HG03108 (cell line): ENCODE results near the gene CPSF4.

Experiments used
- ATAC-seq: cut with Tn5 transposase; IDR thresholded peaks from one replicate; pipeline ENCODE4 v1.9.1; 2021; ENCODE audit warnings: moderate library complexity; ENCODE audit not compliant: unreplicated experiment

CPSF4 gene

GRCh38 chr7:99446096-99446495 lies 7.4 kb downstream of the CPSF4 start:
- no peak for ATAC-seq

GRCh38 chr7:99447943-99448342 lies 9.2 kb downstream of the CPSF4 start:
- no peak for ATAC-seq

GRCh38 chr7:99448855-99449254 lies 10.1 kb downstream of the CPSF4 start:
- ATAC-seq, result no peak

GRCh38 chr7:99449326-99449725 lies 10.6 kb downstream of the CPSF4 start:
- no peak for ATAC-seq

GRCh38 chr7:99451936-99452335 lies 13.2 kb downstream of the CPSF4 start:
- no peak for ATAC-seq

- no peak for ATAC-seq
Observed at GRCh38 chr7:99452541-99452940, 13.8 kb downstream of the CPSF4 start.

- ATAC-seq, result no peak
Observed at GRCh38 chr7:99453105-99453504, 14.4 kb downstream of the CPSF4 start.

GRCh38 chr7:99455874-99456273 lies 17.1 kb downstream of the CPSF4 start:
- ATAC-seq, result no peak

GRCh38 chr7:99456288-99456687 lies 17.5 kb downstream of the CPSF4 start:
- ATAC-seq, result no peak

- no peak for ATAC-seq
Observed at GRCh38 chr7:99457050-99457649, 18.4 kb downstream of the CPSF4 start.

- ATAC-seq, result no peak
Observed at GRCh38 chr7:99457650-99458493, 19.1 kb downstream of the CPSF4 start.

- no peak for ATAC-seq
Observed at GRCh38 chr7:99459087-99459486, 20.3 kb downstream of the CPSF4 start.

GRCh38 chr7:99460651-99461050 lies 21.9 kb downstream of the CPSF4 start:
- no peak for ATAC-seq

GRCh38 chr7:99461221-99461620 lies 22.5 kb downstream of the CPSF4 start:
- no peak for ATAC-seq

GRCh38 chr7:99465421-99465768 lies 26.7 kb downstream of the CPSF4 start:
- peak; percentile 9 for ATAC-seq

- ATAC-seq, result no peak
Observed at GRCh38 chr7:99468336-99468918, 29.7 kb downstream of the CPSF4 start.

- ATAC-seq, result no peak
Observed at GRCh38 chr7:99469381-99470065, 30.8 kb downstream of the CPSF4 start.

GRCh38 chr7:99472561-99473314 lies 34.0 kb downstream of the CPSF4 start, which contains the start of gene ZNF789:
ZNF789 (plus strand) TSS chr7:99472890; CDS start chr7:99476457, 3,567 bp downstream.
- peak; percentile 94 for ATAC-seq

GRCh38 chr7:99473315-99473596 lies 34.5 kb downstream of the CPSF4 start:
- no peak for ATAC-seq

- ATAC-seq, result no peak
Observed at GRCh38 chr7:99476107-99476506, 37.4 kb downstream of the CPSF4 start.
